GM19099 (cell line): ENCODE measurements around the gene CFAP251.

Experiments
- POLR2A ChIP-seq: IDR thresholded peaks from 3 replicates; pipeline ENCODE4 v1.6.1; 2011; ENCODE audit warnings: low read depth; ENCODE audit not compliant: insufficient read length; ENCODE audit errors: extremely low read depth

The CFAP251 gene

DNA sequence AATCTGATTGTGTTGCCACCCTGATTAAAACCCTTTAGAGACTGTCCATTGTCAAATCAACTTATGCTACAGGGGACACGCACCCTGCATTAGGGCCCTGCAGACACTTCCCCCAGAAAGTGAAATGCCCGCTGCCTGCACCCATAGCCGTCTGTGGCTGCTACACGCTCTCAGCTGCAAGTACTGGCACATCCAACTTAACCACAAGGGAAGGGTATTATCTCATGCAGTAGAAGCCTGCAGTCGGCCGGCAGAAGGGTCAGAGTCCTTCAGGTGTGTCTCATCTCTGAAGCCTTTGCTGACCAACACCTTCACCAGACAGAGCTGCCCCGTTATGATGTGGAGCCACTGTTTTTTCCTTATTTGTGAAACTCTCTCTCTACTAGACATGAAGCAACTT, 20.8 kb downstream of the CFAP251 start:
- no peak for TF ChIP-seq POLR2A

GRCh38 chr12:121939992-121940766, 21.8 kb downstream of the CFAP251 start:
- no peak for TF ChIP-seq POLR2A

DNA sequence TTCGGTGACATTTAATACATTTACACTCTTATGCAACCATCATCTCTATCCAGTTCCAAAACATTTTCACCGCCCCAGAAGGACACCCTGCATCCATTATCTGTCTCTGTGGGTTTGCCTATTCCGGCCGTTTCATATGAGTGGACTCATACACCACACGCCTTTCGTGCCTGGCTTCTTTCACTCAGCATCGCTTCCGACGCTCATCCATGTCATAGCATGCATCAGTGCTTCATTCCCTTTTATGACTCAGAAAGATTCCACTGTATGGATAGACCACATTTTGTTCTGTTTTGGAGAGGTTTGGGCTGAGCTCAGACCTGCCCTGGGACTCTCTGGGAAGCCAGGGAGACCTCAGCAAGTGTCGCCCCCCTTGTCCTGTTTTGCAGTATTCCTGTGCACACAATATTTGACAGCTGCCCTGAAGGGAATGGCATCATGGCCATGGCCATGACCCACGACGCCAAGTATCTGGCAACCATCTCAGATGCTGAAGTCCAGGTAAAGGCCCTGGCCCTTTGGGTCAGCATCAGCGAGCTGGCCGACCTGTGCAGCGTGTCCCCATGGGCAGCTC, 23.8 kb downstream of the CFAP251 start:
- TF ChIP-seq POLR2A = no peak

DNA sequence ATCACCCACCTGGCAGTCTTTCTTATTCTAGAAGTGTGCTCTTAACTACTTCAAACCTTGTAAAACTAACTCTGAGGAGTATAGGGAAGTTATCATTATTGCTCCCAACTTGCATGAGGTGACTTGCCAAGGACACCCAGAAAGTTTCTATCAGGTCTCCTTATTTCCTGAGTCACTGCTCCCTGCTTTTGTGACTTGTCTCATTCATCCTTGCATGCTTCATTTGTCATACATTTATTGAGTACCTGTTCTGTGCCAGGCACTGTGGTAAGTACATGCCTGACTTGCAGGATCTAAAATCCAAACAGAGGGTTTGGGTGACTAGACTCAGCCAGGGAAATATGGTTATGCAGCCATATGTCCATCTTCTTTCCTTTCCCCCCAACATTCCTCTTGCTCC, 25.5 kb downstream of the CFAP251 start:
- TF ChIP-seq POLR2A = no peak

- no peak for TF ChIP-seq POLR2A
Measured at GRCh38 chr12:121946313-121947025, 28.1 kb downstream of the CFAP251 start.

GRCh38 chr12:121947981-121948380, 29.6 kb downstream of the CFAP251 start:
- TF ChIP-seq POLR2A = no peak

DNA sequence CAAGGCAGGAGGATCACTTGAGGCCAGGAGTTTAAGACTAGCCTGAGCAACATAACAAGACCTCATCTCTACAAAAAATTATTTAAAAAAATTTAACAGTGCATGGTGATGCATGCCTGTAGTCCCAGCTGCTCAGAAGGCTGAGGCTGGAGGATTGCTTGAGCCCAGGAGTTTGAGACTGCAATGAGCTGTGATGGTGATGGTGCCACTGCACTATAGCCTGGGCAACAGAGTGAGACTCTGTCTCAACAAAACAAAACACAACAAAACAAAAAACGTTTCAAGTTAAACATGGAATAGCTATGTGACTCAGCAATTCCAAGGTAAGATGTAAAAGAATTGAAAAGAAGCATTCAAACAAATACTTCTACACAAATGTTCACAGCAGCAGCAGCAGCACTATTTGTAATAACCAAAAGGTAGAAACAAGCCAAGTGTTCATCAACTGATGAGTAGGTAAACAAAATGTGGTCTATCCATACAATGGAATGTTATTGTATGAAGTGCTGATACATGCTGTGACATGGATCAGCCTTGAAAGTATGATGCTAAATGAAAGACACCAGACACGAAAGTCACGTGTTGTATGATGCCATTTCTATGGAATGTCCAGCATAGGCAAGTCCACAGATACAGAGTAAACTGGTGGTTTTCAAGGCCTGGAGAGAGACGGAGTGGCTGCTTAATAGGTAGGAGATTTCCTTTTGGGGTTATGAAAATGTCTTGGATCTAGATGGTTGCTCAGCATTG, 31.4 kb downstream of the CFAP251 start:
- TF ChIP-seq POLR2A = no peak

GRCh38 chr12:121953117-121953692, 34.8 kb downstream of the CFAP251 start:
- TF ChIP-seq POLR2A = no peak

DNA sequence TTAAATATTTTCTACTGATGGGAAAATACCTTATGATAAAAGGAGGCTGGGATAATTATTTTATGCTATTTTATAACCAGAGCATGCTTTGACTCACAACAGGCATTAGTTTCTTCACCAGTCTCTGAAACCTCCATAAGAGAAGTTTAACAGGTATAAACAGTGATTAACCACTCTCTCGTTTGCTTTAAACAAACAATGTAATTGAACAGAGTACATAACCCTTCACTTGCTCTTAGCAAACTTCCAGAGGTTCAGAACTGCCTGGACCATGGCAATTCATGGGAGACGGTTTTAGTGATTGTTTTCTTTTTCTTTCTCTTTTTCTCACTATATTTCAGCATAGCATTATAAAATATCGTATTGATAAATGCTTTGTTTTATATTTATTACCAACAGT, 35.3 kb downstream of the CFAP251 start:
- TF ChIP-seq POLR2A = no peak

- no peak for TF ChIP-seq POLR2A
Measured at GRCh38 chr12:121955258-121956237, 37.2 kb downstream of the CFAP251 start.

DNA sequence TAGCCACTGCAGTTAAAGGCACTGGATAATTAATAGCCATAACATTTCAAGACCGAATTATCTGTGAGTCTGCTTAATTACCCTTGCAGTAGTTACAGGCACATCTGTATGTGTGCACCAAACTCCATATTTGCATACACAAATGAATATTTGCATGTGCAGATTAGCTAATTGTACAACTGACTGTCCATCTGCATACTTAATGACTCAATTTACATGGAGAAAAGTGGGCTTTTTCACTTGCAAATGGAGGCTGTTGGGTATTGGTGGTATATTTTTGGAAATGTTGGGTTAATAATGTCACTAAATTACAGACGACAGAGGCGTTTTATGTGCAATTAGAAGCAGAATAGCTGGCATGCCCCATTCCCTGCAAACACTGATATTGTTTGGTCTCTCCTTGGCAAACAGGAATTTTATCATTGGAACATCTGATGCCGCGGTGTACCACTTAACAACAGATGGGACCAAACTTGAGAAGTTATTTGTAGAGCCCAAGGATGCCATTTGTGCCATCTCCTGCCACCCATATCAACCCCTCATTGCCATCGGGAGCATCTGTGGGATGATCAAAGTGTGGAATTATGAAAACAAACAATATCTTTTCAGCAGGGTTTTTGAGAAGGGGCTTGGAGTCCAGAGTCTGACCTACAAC, 39.6 kb downstream of the CFAP251 start:
- TF ChIP-seq POLR2A = no peak

DNA sequence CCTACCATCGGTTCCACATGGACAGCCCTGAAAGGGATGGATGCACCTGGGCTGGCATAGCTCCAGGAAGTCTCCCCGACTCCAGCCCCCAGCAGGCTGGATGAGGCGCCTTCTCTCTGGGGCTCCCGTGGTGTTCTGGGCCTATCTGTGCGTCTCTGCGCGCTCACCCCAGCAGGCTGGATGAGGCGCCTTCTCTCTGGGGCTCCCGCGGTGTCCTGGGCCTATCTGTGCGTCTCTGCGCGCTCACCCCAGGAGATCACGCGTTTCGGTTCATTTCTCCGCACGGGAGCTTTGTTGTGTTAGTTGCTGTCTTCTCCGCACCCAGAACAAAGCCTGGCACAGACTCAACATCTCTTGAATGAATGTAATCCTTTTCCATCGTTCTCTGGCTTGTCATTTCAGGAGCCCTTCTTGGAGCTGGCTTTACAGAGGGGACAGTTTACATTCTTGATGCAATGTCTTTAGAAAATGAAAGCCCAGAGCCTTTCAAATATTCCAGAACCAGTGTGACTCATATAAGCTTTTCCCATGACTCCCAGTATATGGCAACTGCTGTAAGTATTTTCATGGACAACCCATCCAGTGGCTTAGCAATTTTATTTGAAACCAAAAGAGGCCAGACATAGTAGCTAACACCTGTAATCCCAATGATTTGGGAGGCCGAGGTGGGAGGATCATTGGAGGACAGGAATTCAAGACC, 40.3 kb downstream of the CFAP251 start:
- no peak for TF ChIP-seq POLR2A

DNA sequence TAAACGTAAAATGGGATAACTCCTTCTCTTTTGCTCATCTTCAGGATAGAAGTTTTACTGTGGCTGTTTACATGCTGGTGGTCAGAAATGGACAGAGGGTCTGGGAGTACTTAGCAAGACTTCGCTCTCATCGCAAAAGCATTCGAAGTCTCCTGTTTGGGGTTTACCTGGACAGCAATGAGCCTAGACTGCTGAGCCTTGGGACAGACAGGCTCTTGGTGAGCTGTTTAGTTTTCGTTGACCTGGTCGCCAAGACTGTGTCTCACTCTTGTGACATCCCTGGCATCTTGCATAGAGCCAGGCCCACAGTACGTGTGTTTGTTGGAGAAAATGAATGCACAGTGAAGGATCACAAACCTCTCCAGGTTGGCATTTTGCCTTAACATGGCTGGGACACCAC, 42.1 kb downstream of the CFAP251 start:
- no peak for TF ChIP-seq POLR2A
